Measurements from ENCODE around the gene TRIM8. TPM values are rescaled to one million over a fixed set of nuclear protein-coding genes. Genes with fewer than 3 reads are reported as not detected.

Gene TRIM8
- total RNA-seq, 1 experiment from 2014 or later, result 61.4 TPM

GRCh38 chr10:102648269-102648888 lies 4.1 kb downstream of the TRIM8 start:
- Histone ChIP-seq H4K20me1 (ENCODE audit: low read length) (peaks cover 24% of the 10 kb centered on the region; the same call in 1 of the 2 replicates), H3K9me2 (replicated peaks; ENCODE audit: low read length) (no peaks in the 10 kb centered on the region), H3K4me1 (ENCODE audit: insufficient read depth, low read length) (peaks cover 7% of the 10 kb centered on the region), H3F3A (ENCODE audit: low read length, unreplicated experiment) (no peaks in the 10 kb centered on the region), H3K4me2 (ENCODE audit: low read length) (peak overlapping the region; percentile 95; the same call in 1 of the 2 replicates), H3K9ac (ENCODE audit: low read length) (no peak overlapping the region), H3K4me3 (ENCODE audit: low read length) (no peak overlapping the region), H3K9me3 (ENCODE audit: low read length) (no peaks in the 10 kb centered on the region), H3K36me3 (ENCODE audit: low read depth, low read length) (no peaks in the 10 kb centered on the region; the same call in 1 of the 2 replicates), H3K27me3 (ENCODE audit: low read length) (no peaks in the 10 kb centered on the region), H3K79me2 (ENCODE audit: low read length) (peaks cover 87% of the 10 kb centered on the region), H3K27ac (ENCODE audit: low read length) (no peak overlapping the region), H2AFZ (ENCODE audit: low read length) (no peak overlapping the region)
- ChIA-PET CTCF (no interaction called here), POLR2A (ENCODE audit: unreplicated experiment) (no interaction called here)
- intact Hi-C loops (cut with micrococcal nuclease), result loop anchor here (10.0 kb wide), 1 partner anchor 54 kb away; no protein-coding TSS in a partner anchor
- no peak for ATAC-seq
- BruUV-seq (replicated peaks), result no TSS peak
- no peak for DNase-seq
- no peak for TF ChIP-seq EZH2phosphoT487 (IDR thresholded peaks at IDR 0.05; ENCODE audit: borderline replicate concordance, low read length)
- no peak for TF ChIP-seq EZH2 (IDR thresholded peaks at IDR 0.05; ENCODE audit: low read length, unreplicated experiment)
- TF ChIP-seq, protein P1, sequence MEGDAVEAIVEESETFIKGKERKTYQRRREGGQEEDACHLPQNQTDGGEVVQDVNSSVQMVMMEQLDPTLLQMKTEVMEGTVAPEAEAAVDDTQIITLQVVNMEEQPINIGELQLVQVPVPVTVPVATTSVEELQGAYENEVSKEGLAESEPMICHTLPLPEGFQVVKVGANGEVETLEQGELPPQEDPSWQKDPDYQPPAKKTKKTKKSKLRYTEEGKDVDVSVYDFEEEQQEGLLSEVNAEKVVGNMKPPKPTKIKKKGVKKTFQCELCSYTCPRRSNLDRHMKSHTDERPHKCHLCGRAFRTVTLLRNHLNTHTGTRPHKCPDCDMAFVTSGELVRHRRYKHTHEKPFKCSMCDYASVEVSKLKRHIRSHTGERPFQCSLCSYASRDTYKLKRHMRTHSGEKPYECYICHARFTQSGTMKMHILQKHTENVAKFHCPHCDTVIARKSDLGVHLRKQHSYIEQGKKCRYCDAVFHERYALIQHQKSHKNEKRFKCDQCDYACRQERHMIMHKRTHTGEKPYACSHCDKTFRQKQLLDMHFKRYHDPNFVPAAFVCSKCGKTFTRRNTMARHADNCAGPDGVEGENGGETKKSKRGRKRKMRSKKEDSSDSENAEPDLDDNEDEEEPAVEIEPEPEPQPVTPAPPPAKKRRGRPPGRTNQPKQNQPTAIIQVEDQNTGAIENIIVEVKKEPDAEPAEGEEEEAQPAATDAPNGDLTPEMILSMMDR (conservative IDR thresholded peaks at IDR 0.05; ENCODE audit: low read depth, low read length), result no peak

DNA sequence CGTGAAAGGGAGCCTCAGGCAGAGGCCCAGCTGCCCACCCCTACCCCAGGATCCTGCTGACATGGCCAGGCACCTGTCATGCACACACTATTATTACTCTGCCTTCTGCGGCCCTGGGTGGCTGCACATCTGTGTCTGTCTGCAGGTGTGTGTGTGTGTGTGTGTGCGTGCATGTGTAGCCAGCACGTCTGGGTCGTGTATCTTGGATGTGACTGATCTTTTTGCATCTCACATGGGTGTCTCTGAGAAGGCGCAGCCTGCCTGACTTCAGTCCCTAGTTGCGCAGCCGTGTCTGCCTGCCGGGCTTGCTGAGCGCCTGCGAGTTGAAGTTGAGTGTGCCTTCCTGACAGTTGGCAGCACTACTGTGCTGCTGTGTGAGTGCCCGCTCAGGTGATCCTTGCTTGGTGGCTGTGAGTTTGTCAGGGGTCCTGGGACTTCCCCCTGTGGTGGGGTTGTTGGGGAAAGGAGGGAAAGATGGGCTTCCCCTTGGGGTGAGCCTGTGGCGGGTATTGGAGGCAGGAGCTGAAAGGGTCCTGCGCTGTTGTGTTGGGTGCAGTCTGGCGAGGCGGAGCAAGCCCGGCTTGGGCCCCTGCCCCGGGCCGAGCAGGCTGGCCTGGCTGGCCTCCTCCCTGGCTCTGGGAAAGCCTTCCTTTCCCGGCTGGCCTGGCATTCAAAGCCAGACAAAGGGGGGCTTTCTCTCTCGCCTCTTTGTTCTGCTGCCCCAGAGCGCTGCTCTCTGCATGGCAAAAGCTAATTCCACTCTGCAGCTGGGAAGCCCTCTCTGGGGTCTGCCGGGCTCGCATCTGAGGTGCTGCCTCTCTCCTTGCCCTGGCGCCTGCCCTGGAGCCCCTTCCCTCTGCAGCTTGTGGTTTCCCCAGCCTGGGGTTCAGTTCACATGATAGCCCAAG lies 4.9 kb downstream of the TRIM8 start:
- no peak overlapping the region for H3K4me2 ChIP-seq (ENCODE audit: low read length)
- H3K9me2 ChIP-seq (replicated peaks; ENCODE audit: low read length), result no peaks in the 10 kb centered on the region
- intact Hi-C loops (cut with micrococcal nuclease), result loop anchor here (10.0 kb wide), 1 partner anchor 54 kb away; no protein-coding TSS in a partner anchor
- ATAC-seq (no peak), DNase-seq (no peak)
- no peak overlapping the region for H3K4me3 ChIP-seq (ENCODE audit: low read length)
- no peak for TF ChIP-seq EZH2 (IDR thresholded peaks at IDR 0.05; ENCODE audit: low read length, unreplicated experiment)
- no peak for TF ChIP-seq EZH2phosphoT487 (IDR thresholded peaks at IDR 0.05; ENCODE audit: borderline replicate concordance, low read length)
- TF ChIP-seq, protein P1 (conservative IDR thresholded peaks at IDR 0.05; ENCODE audit: low read depth, low read length), result no peak
- no peaks in the 10 kb centered on the region for H3K27me3 ChIP-seq (ENCODE audit: low read length)
- H3K9ac ChIP-seq (ENCODE audit: low read length), result no peak overlapping the region
- H4K20me1 ChIP-seq (ENCODE audit: low read length), result peaks cover 24% of the 10 kb centered on the region; the same call in 1 of the 2 replicates
- H3K9me3 ChIP-seq (ENCODE audit: low read length), result no peaks in the 10 kb centered on the region
- no peaks in the 10 kb centered on the region; the same call in 1 of the 2 replicates for H3K36me3 ChIP-seq (ENCODE audit: low read depth, low read length)
- H3K4me1 ChIP-seq (ENCODE audit: insufficient read depth, low read length), result peaks cover 7% of the 10 kb centered on the region
- H3K79me2 ChIP-seq (ENCODE audit: low read length), result peaks cover 90% of the 10 kb centered on the region
- no peaks in the 10 kb centered on the region for H3F3A ChIP-seq (ENCODE audit: low read length, unreplicated experiment)
- H2AFZ ChIP-seq (ENCODE audit: low read length), result no peak overlapping the region
- no TSS peak for BruUV-seq (replicated peaks)
- ChIA-PET POLR2A (ENCODE audit: unreplicated experiment) (no interaction called here), CTCF (no interaction called here)
- no peak overlapping the region for H3K27ac ChIP-seq (ENCODE audit: low read length)

Measured in PC-3 (cell line).